HUES48 (cell line): Measurements from ENCODE around the gene C15orf39.
"Not testable (repeated sequence)": the region's sequence is repeated elsewhere in the genome, so short reads cannot be mapped to it uniquely, and the experiment has no call there.

Experiments
- H3K27ac ChIP-seq: one replicate; pipeline ENCODE4 v1.7.0; 2013; ENCODE audit warnings: low read depth, low read length, inconsistent platforms
- H3K27me3 ChIP-seq: 2 replicates; pipeline ENCODE4 v1.6.1; 2013; ENCODE audit warnings: mild to moderate bottlenecking, low read length; ENCODE audit not compliant: control insufficient read depth, insufficient read depth
- H3K36me3 ChIP-seq: 2 replicates; pipeline ENCODE4 v1.6.1; 2013; ENCODE audit warnings: low read length; ENCODE audit not compliant: control insufficient read depth, insufficient read depth
- H3K4me1 ChIP-seq: 2 replicates; pipeline ENCODE4 v1.6.1; 2013; ENCODE audit warnings: mild to moderate bottlenecking, low read length; ENCODE audit not compliant: control insufficient read depth, insufficient read depth
- H3K4me3 ChIP-seq: 2 replicates; pipeline ENCODE4 v1.5.1; 2013; ENCODE audit warnings: mild to moderate bottlenecking, low read depth, low read length
- H3K9ac ChIP-seq: 2 replicates; pipeline ENCODE4 v1.6.1; 2013; ENCODE audit warnings: mild to moderate bottlenecking, low read depth, low read length, moderate library complexity
- H3K9me3 ChIP-seq: 2 replicates; pipeline ENCODE4 v1.6.1; 2013; ENCODE audit warnings: low read length; ENCODE audit not compliant: control insufficient read depth, insufficient read depth

C15orf39 gene

GRCh38 chr15:75227112-75227511 lies 25.4 kb downstream of the C15orf39 start:
- H3K27me3 ChIP-seq, H3K4me3 ChIP-seq: not testable (repeated sequence)

GRCh38 chr15:75227663-75228280 lies 26.1 kb downstream of the C15orf39 start:
- H3K4me1 ChIP-seq, result peaks cover 11% of the 10 kb centered on the region
- no peak overlapping the region for H3K9ac ChIP-seq
- no peaks in the 10 kb centered on the region for H3K36me3 ChIP-seq
- H3K27ac ChIP-seq, result no peak overlapping the region
- H3K9me3 ChIP-seq, result no peaks in the 10 kb centered on the region
- H3K4me3 ChIP-seq, result no peak overlapping the region
- no peaks in the 10 kb centered on the region for H3K27me3 ChIP-seq

More at GRCh38 chr15:75227112-75227511, 25.4 kb downstream of the C15orf39 start:
- not testable (repeated sequence) for H3K9ac ChIP-seq, H3K9me3 ChIP-seq, H3K36me3 ChIP-seq, H3K27ac ChIP-seq
- peaks cover 11% of the 10 kb centered on the region for H3K4me1 ChIP-seq

- Histone ChIP-seq H3K27me3 (no peaks in the 10 kb centered on the region), H3K4me1 (peaks cover 11% of the 10 kb centered on the region), H3K36me3 (no peaks in the 10 kb centered on the region), H3K27ac (no peak overlapping the region), H3K9me3 (no peaks in the 10 kb centered on the region), H3K4me3 (no peak overlapping the region), H3K9ac (no peak overlapping the region)
Measured at GRCh38 chr15:75228787-75229186, 27.1 kb downstream of the C15orf39 start.

GRCh38 chr15:75229191-75230015 lies 27.7 kb downstream of the C15orf39 start:
- Histone ChIP-seq H3K4me1 (peaks cover 11% of the 10 kb centered on the region), H3K27me3 (no peaks in the 10 kb centered on the region), H3K27ac (no peak overlapping the region), H3K36me3 (no peaks in the 10 kb centered on the region), H3K9ac (no peak overlapping the region), H3K4me3 (no peak overlapping the region), H3K9me3 (no peaks in the 10 kb centered on the region)

GRCh38 chr15:75230016-75230343 lies 28.3 kb downstream of the C15orf39 start:
- H3K4me1 ChIP-seq, result peaks cover 11% of the 10 kb centered on the region
- H3K9me3 ChIP-seq, result no peaks in the 10 kb centered on the region
- H3K9ac ChIP-seq, result no peak overlapping the region
- H3K4me3 ChIP-seq, result no peak overlapping the region
- no peak overlapping the region for H3K27ac ChIP-seq
- no peaks in the 10 kb centered on the region for H3K36me3 ChIP-seq
- no peaks in the 10 kb centered on the region for H3K27me3 ChIP-seq

GRCh38 chr15:75230551-75231371 lies 29.1 kb downstream of the C15orf39 start:
- Histone ChIP-seq H3K4me3 (no peak overlapping the region), H3K27ac (no peak overlapping the region), H3K36me3 (no peaks in the 10 kb centered on the region), H3K27me3 (no peaks in the 10 kb centered on the region), H3K4me1 (peaks cover 11% of the 10 kb centered on the region), H3K9ac (no peak overlapping the region), H3K9me3 (no peaks in the 10 kb centered on the region)

GRCh38 chr15:75231836-75232235 lies 30.2 kb downstream of the C15orf39 start:
- Histone ChIP-seq H3K4me1 (peaks cover 11% of the 10 kb centered on the region), H3K9ac (no peak overlapping the region), H3K4me3 (no peak overlapping the region), H3K36me3 (no peaks in the 10 kb centered on the region), H3K9me3 (no peaks in the 10 kb centered on the region), H3K27ac (no peak overlapping the region), H3K27me3 (no peaks in the 10 kb centered on the region)

GRCh38 chr15:75232252-75232813 lies 30.7 kb downstream of the C15orf39 start:
- Histone ChIP-seq H3K4me1 (peaks cover 11% of the 10 kb centered on the region), H3K9ac (no peak overlapping the region), H3K27ac (no peak overlapping the region), H3K36me3 (no peaks in the 10 kb centered on the region), H3K27me3 (no peaks in the 10 kb centered on the region), H3K9me3 (no peaks in the 10 kb centered on the region), H3K4me3 (no peak overlapping the region)

- no peaks in the 10 kb centered on the region for H3K27me3 ChIP-seq
- no peak overlapping the region for H3K9ac ChIP-seq
- no peak overlapping the region for H3K27ac ChIP-seq
- no peak overlapping the region for H3K4me3 ChIP-seq
- H3K36me3 ChIP-seq, result no peaks in the 10 kb centered on the region
- H3K9me3 ChIP-seq, result no peaks in the 10 kb centered on the region
- peaks cover 11% of the 10 kb centered on the region for H3K4me1 ChIP-seq
Measured at GRCh38 chr15:75232826-75233503, 31.3 kb downstream of the C15orf39 start.

GRCh38 chr15:75233504-75234190 lies 32.0 kb downstream of the C15orf39 start:
- no peak overlapping the region for H3K4me3 ChIP-seq
- H3K9ac ChIP-seq, result no peak overlapping the region
- H3K9me3 ChIP-seq, result no peaks in the 10 kb centered on the region
- H3K27ac ChIP-seq, result no peak overlapping the region
- no peaks in the 10 kb centered on the region for H3K36me3 ChIP-seq
- no peaks in the 10 kb centered on the region for H3K27me3 ChIP-seq
- peaks cover 11% of the 10 kb centered on the region for H3K4me1 ChIP-seq
